LNCAP (cell line): ENCODE data around the gene PPL.

Experiments used
- CTCF ChIP-seq: fragments of 450-650 bp; IDR thresholded peaks from 2 replicates; pipeline ENCODE4 v1.5.1; 2017; ENCODE audit warnings: mild to moderate bottlenecking

Gene PPL

GRCh38 chr16:4873091-4873490 lies 63.9 kb downstream of the PPL start:
- no peak for TF ChIP-seq CTCF

GRCh38 chr16:4871071-4871470 lies 65.9 kb downstream of the PPL start:
- no peak for TF ChIP-seq CTCF

GRCh38 chr16:4870138-4870671 lies 66.7 kb downstream of the PPL start:
- TF ChIP-seq CTCF, result no peak

- TF ChIP-seq CTCF, result no peak
Observed at GRCh38 chr16:4869147-4869805, 67.7 kb downstream of the PPL start.

GRCh38 chr16:4868535-4868934 lies 68.4 kb downstream of the PPL start:
- TF ChIP-seq CTCF, result no peak

GRCh38 chr16:4868026-4868425 lies 68.9 kb downstream of the PPL start:
- TF ChIP-seq CTCF, result no peak

GRCh38 chr16:4866586-4866985 lies 70.4 kb downstream of the PPL start:
- TF ChIP-seq CTCF, result no peak
